D721Med (cell line): Measurements from ENCODE around the gene BARHL1.

Experiments
- DNase-seq: peaks from one replicate; pipeline ENCODE4 v3.0.0; 2011; ENCODE audit warnings: low spot score; ENCODE audit not compliant: insufficient read length
- FAIRE-seq: peaks from 2 replicates; lab custom pipeline; 2011; peaks lifted over from hg19 to GRCh38; lab: Jason Lieb, UNC
- TF ChIP-seq, protein P1 (sequence below): IDR thresholded peaks from 2 replicates; pipeline ENCODE4 v1.5.1; 2012; ENCODE audit warnings: mild to moderate bottlenecking, control low read depth; ENCODE audit not compliant: insufficient read depth; ENCODE audit errors: missing control alignments

Gene BARHL1

GRCh38 chr9:132627594-132627993, 45.2 kb downstream of the BARHL1 start:
- FAIRE-seq, result no peak
- no peak for DNase-seq
- TF ChIP-seq, protein P1, sequence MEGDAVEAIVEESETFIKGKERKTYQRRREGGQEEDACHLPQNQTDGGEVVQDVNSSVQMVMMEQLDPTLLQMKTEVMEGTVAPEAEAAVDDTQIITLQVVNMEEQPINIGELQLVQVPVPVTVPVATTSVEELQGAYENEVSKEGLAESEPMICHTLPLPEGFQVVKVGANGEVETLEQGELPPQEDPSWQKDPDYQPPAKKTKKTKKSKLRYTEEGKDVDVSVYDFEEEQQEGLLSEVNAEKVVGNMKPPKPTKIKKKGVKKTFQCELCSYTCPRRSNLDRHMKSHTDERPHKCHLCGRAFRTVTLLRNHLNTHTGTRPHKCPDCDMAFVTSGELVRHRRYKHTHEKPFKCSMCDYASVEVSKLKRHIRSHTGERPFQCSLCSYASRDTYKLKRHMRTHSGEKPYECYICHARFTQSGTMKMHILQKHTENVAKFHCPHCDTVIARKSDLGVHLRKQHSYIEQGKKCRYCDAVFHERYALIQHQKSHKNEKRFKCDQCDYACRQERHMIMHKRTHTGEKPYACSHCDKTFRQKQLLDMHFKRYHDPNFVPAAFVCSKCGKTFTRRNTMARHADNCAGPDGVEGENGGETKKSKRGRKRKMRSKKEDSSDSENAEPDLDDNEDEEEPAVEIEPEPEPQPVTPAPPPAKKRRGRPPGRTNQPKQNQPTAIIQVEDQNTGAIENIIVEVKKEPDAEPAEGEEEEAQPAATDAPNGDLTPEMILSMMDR, result no peak

DNA sequence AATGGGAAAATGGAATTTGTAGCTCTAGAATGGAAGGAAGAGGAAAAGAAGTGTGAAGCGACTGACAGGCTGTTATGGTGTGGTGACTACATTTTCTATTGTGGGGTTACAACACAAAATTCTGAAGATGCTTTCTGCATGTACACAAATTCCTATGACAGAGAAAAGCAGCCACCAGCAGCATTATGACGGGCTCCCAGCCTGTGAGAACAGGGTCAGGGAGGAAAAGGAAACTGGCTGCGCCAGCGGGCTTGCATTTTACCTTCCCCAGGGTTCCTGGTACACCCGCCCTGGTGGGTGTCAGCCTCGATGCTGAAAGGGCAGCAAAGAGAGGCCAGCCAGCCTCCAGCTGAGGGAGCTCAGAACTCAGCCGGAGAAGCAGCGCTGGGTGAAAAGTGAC, 46.3 kb downstream of the BARHL1 start:
- DNase-seq (no peak), FAIRE-seq (no peak)
- TF ChIP-seq, protein P1, result no peak

GRCh38 chr9:132630116-132630515, 47.7 kb downstream of the BARHL1 start:
- FAIRE-seq, result no peak
- no peak for DNase-seq
- TF ChIP-seq, protein P1, result no peak

DNA sequence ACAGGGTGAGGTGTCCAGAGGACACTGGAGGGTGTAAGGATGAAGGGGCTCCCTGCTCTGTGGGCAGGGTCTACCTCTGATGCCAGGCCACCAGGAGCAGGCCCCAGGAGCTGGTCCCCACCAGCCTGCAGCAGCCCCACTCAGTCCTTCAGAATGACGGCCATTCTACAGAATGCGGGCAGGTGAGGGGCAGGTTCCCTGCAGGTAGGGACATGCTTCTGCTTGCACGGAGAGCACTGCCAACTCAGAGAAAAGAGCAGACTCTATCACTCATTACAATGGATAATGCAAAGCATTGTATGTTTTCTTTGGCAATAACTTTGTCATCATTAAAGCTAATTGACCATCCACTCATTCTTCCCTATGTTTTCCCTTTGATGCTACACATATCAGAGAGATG, 48.4 kb downstream of the BARHL1 start:
- DNase-seq, result no peak
- FAIRE-seq, result no peak
- TF ChIP-seq, protein P1, result no peak

- FAIRE-seq, result no peak
- DNase-seq, result no peak
- TF ChIP-seq, protein P1, result no peak
Measured at GRCh38 chr9:132631280-132631679, 48.9 kb downstream of the BARHL1 start.

DNA sequence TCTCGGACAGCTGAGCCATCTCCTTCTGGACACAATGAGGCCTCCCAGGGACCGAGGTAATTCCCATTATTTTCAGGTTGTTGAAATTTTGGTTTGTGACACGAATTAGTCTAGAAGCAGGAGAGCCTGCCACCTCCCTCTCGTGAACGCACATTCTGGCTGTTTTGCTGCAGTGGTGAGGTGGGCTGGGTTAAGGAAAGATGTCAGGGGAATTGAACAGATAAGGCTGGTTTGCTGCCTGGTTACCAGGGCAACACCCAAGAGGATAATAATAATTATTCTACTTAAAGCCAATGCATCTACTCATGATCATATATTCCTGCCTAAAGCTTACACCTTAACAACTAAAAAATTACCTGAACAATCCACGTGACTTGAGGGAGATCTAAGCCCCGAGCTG, 49.3 kb downstream of the BARHL1 start:
- no peak for DNase-seq
- no peak for FAIRE-seq
- TF ChIP-seq, protein P1, result no peak

GRCh38 chr9:132632413-132633129, 50.2 kb downstream of the BARHL1 start:
- FAIRE-seq, result no peak

More at GRCh38 chr9:132632413-132633129, 50.2 kb downstream of the BARHL1 start:
- TF ChIP-seq, protein P1, result no peak
- DNase-seq, result no peak
